SH-SY5Y (cell line): Measurements from ENCODE around the gene SGCE.
A peak's percentile ranks its signal among the peaks of the same experiment; 100 is the strongest.

Experiments used
- GATA2 ChIP-seq: IDR thresholded peaks from 2 replicates; pipeline ENCODE4 v1.6.1; 2011; ENCODE audit warnings: mild to moderate bottlenecking, low read depth, low read length
- GATA3 ChIP-seq: IDR thresholded peaks from 2 replicates; pipeline ENCODE4 v1.6.1; 2011; ENCODE audit warnings: low read depth, mild to moderate bottlenecking, low read length, moderate library complexity

The SGCE gene

GRCh38 chr7:94615666-94616065 lies 40.3 kb downstream of the SGCE start:
- no peak for TF ChIP-seq GATA2
- no peak for TF ChIP-seq GATA3

GRCh38 chr7:94612661-94613060 lies 43.3 kb downstream of the SGCE start:
- TF ChIP-seq GATA3 (no peak), GATA2 (no peak)

DNA sequence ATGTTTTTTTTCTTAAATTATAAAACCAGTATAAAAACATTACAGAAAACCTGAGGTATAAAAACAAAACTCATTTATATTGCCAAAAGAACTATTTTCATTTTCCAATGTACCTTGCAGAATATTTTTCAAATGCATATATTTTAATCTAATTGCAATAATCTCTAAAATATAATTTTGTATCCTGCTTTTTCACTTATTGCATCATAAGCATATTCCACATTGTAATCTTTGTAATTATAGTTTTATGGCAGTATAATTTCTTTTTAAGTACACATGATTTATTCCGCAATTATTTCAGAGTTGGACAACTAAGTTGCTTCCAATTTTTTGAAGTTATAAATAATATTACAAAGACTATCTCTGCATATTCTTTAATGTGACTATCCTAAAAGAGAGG lies 43.7 kb downstream of the SGCE start:
- TF ChIP-seq GATA2 (no peak), GATA3 (no peak)

DNA sequence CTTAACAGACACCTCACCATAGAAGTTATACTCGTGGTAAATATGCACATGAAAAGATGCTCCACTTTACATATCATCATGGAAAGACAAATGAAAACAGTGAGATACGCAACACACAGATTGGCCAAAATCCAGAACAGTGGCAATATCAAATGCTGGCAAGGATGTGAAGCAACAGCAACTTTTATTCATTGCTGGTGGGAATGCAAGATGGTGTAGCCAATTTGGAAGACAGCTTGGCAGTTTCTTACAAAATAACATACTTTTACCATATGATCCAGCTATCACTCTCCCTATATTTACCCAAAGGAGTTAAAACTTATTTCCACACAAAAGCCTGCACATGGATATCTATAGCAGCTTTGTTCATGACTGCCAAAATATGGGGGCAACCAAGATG lies 46.4 kb downstream of the SGCE start:
- TF ChIP-seq GATA3 (no peak), GATA2 (no peak)

DNA sequence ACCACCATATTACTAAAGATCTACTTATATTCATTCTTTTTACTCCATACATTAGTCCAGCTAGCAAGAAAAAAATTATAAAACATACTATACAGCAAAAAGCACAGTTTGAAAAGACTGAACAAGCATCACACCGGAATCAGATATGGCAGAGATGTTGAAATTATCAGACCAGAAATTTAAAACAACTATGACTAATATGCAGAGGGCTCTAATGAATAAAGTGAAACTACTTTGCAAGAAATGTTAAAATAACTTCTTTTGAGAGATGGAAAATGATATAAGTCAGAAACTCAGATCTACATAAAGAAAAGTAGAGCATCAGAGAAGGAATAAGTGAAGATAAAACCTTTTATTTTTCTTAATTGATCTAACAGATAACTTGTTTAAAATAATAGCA lies 50.9 kb downstream of the SGCE start:
- TF ChIP-seq GATA2 (no peak), GATA3 (no peak)

DNA sequence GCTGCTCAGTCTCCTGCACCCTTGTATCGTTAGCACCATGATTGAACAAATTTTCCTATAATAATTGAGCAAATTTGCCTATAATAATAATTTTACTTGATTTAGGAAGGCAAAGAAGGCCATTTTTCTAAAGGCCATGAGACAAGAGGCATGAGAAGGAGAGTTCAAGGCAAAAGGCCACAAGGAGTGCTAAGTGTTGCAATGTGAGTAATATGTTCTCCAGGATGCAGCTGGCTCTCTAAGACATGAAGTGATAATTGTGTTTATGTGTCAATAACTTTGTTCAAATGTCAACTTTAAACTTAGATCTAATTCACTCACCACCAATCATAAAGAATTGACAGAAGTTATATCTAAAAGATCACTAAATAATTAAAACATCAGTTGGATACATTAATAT lies 53.8 kb downstream of the SGCE start:
- TF ChIP-seq GATA2, result no peak
- no peak for TF ChIP-seq GATA3

GRCh38 chr7:94600267-94600666 lies 55.7 kb downstream of the SGCE start:
- TF ChIP-seq GATA2 (no peak), GATA3 (no peak)

DNA sequence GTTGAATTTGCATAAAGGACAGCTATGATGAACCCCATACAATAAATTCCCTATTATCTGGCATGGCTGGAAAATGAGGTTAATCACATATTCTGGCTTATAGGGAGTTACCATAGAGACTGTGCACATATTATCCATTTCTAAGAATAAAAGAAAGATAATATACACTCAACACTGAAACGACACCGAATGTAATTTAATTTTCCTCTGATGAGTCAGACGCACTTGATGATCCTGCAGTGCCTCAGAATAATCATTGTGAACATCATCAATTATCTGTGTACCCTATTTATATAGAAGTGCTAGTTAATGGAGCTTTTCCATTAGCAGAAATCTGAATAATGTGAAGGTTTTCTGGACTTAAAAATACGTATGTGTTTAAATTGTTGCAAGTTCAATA lies 60.2 kb downstream of the SGCE start:
- TF ChIP-seq GATA2, result no peak
- no peak for TF ChIP-seq GATA3

GRCh38 chr7:94594882-94595281 lies 61.1 kb downstream of the SGCE start:
- peak; percentile 76 for TF ChIP-seq GATA3
- peak; percentile 66 for TF ChIP-seq GATA2

- TF ChIP-seq GATA2 (no peak), GATA3 (no peak)
Measured at GRCh38 chr7:94591176-94591575, 64.8 kb downstream of the SGCE start.

- TF ChIP-seq GATA3 (no peak), GATA2 (no peak)
Measured at GRCh38 chr7:94590526-94591162, 65.3 kb downstream of the SGCE start.

- no peak for TF ChIP-seq GATA2
- no peak for TF ChIP-seq GATA3
Measured at GRCh38 chr7:94588075-94588474, 67.9 kb downstream of the SGCE start.

- no peak for TF ChIP-seq GATA3
- no peak for TF ChIP-seq GATA2
Measured at GRCh38 chr7:94584113-94584512, 71.8 kb downstream of the SGCE start.

DNA sequence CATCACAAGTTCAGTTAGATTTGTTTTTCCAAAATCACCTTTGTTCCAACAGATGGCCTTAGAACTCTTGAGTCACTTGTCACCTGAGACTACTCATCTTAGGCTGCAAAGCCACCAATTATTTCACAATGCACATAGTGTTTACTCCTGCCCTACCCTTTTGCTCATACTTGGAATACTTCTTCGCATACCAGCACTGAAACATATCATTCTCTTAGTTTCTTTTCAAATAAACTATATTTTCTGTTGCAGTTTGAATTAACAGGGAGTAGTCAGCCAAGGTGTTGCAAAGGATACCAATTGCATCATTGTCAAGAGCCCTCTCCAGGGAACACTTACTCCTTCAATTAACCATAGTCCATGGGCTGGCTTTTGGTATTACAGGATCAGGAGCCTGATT lies 75.3 kb downstream of the SGCE start:
- TF ChIP-seq GATA3 (no peak), GATA2 (no peak)

GRCh38 chr7:94579470-94579869 lies 76.5 kb downstream of the SGCE start:
- TF ChIP-seq GATA3 (no peak), GATA2 (no peak)

DNA sequence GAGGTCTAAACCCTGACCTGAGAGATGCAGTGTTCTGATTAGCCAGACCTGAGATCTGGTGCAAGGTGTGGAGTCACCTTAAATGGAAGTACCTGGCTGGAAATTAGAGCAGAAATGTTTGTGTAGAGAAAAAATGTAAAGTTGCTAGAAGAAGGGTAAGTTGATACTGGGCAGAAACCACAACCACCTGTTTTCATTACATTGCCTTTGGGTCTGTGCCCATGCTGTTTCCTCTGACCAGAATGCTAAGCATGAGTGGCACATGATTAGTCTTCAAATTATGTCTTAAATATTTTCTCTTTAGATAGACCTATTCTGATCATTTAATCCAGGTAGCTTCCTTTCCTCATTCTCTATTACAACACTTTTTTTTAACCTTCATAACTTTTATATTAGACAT lies 77.3 kb downstream of the SGCE start:
- TF ChIP-seq GATA2 (no peak), GATA3 (no peak)
